HG03378 (cell line): ENCODE measurements around the gene COL6A1.

ENCODE experiments used
- ATAC-seq: cut with Tn5 transposase; IDR thresholded peaks from one replicate; pipeline ENCODE4 v1.9.1; 2021; ENCODE audit warnings: mild to moderate bottlenecking, moderate library complexity; ENCODE audit not compliant: unreplicated experiment

Gene COL6A1

DNA sequence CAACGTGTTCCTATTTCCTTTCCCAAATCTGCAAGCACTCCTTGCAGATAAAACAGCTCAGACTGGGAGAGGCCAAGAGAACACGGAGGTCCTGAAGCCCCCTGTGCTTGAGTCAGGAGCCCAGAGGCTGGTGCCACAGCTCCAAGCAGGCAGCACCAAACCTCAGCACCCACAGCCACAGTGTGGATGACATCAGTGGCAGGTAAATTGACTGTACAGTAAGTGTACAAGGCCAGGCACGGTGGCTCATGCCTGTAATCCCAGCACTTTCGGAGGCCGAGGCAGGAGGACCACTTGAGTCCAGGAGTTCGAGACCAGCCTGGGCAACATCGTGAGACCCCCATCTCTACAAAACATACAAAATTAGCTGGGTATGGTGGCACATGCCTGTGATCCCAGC, 1.9 kb upstream of the COL6A1 start:
- no peak for ATAC-seq

DNA sequence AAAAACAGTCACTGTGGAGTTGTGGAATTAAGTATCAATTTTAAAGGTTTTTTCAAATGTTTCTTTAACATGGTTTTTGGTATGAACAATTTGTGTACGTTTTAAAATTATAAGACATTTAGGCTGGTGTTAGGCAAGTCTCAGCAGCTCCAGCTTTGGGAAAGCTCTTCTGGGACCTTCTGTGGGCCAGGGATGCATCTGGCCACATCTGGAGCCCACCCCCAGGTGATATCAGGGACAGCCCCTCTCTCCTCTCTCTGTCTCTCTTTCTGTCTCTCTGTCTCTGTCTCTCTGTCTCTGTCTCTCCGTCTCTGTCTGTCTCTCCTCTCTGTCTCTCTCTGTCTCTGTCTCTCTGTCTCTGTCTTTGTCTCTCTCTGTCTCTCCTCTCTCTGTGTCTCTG, 1.3 kb upstream of the COL6A1 start:
- ATAC-seq, result no peak

DNA sequence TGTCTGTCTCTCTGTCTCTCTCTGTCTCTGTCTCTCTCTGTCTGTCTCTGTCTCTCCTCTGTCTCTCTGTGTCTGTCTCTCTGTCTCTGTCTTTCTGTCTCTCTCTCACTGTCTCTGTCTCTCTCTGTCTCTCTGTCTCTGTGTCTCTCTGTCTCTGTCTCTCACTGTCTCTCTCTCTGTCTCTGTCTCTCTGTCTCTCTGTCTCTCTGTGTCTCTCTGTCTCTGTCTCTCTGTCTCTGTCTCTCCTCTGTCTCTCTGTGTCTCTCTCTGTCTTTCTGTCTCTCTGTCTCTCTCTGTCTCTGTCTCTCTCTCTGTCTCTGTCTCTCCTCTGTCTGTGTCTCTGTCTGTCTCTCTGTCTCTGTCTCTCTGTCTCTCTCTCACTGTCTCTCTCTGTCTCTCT, 873 bp upstream of the COL6A1 start:
- no peak for ATAC-seq

DNA sequence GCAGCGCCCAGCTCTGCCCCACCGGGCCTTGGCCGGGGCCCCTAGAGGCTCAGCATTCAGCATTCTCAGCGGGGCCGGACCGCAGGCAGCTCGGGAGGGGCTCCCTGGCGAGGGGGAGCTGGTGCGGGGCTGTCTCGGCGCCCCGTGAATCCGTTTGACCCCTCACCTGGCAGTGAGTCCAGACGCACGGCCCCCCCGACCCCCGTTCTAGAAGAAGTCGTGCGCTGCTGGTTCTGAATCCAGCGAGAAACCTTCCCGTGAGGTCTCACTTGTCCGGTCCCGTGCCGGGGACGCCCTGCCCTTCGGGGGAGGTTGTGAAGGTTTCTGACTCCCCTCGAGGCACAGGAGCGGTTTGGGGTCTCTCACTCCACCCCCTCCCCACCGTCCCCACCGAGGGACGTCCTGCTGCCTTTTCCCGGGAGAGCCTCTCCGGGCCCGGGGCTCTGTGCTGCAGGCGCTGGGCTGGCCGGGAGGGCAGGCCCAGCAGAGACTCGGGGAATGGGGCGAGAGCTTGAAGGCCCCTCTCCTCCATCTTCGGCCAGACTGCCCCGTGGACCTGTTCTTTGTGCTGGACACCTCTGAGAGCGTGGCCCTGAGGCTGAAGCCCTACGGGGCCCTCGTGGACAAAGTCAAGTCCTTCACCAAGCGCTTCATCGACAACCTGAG, 655 bp downstream of the COL6A1 start:
- no peak for ATAC-seq

DNA sequence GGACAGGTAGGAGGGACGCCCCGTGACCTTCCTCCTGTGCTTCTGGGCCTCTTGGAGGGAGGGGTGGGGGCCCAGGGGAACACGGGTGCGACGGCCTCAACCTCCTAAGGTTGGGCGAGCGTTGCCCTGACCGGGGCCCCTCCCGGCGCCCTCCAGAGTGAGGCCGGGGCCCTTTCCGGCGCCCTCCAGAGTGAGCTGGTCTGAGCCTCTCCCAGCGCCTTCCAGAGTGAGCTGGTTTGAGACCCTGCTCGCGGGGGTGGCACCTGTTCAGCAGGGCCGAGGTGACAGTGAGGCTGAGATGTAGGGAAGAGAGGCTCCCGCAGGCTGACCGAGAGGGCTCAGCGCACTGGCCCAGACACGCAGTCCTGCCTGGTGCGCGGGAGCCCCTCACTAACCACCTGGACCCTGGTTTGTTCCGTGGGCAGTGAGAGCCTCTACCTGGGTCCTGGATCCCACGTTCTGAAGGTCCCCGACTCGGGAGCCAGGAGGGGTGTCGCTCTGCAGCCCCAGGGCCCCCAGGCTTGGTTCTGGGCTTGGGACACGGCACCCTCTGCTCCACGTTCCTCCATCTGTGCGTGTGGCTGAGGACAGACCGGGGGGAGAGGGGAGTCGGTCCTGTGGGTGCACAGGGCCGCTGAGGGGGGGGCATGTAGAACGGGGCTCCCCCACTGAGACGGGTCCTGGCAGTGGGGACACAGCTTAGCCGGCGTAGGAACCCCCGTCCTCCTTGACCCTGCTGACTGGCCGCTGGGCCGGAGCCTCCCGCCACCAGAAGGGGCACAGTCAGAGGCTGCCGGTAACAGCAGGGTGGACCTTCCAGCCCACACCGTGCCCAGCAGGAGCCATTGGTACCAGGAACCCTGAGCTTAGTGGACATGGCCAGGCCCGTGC, 1.4 kb downstream of the COL6A1 start:
- ATAC-seq, result no peak

DNA sequence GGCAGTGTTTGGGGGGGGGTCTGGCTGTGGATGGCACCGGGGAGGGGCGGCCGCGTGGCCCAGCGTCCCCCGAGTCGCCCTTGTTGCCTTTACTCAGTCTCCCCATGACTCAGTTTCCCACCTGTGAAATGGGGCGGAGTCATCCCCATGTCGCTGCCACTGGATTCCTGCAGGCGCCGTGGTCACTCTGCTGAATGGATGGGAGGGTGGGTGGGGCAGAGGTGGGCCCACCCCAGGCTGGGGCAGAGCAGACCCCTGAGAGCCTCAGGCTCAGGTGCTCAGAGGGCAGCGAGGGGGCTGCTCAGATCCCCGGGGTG, 2.0 kb downstream of the COL6A1 start:
- no peak for ATAC-seq

DNA sequence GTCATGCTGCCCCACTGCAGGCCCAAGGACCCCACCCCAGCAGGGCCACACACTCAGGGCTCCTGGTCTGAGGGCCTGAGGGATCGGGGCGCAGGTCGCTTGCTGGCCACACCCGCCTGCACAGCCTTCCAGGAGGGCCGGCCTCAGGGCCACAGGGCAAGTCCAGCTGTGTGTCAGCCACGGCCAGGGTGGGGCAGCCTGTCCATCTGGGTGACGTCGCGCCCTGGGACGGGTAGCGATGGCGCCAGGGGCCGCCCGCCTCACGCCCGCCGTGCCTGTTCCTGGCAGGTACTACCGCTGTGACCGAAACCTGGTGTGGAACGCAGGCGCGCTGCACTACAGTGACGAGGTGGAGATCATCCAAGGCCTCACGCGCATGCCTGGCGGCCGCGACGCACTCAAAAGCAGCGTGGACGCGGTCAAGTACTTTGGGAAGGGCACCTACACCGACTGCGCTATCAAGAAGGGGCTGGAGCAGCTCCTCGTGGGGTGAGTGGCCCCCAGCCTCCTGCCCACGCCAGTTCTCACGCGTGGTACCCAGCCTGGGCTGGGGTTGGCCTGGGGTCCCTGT, 2.5 kb downstream of the COL6A1 start:
- no peak for ATAC-seq

DNA sequence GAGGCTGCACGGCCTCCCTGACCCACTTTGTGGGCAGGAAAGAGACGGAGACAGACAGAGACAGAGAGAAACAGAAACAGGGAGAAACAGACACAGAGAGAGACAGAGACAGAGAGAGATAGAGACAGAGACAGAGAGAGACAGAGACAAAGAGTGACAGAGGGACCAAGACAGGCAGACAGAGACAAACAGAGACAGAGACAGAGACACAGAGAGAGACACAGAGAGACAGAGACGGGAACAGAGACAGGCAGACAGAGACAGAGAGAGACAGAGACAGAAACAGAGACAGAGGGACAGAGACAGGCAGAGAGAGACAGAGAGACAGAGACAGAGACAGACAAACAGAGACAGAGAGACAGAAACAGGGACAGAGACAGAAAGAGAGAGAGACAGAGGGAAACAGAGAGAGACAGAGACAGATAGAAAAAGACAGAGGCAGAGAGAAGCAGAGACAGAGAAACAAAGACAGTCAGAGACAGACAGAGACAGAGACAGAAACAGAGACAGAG, 3.1 kb downstream of the COL6A1 start:
- ATAC-seq, result no peak

DNA sequence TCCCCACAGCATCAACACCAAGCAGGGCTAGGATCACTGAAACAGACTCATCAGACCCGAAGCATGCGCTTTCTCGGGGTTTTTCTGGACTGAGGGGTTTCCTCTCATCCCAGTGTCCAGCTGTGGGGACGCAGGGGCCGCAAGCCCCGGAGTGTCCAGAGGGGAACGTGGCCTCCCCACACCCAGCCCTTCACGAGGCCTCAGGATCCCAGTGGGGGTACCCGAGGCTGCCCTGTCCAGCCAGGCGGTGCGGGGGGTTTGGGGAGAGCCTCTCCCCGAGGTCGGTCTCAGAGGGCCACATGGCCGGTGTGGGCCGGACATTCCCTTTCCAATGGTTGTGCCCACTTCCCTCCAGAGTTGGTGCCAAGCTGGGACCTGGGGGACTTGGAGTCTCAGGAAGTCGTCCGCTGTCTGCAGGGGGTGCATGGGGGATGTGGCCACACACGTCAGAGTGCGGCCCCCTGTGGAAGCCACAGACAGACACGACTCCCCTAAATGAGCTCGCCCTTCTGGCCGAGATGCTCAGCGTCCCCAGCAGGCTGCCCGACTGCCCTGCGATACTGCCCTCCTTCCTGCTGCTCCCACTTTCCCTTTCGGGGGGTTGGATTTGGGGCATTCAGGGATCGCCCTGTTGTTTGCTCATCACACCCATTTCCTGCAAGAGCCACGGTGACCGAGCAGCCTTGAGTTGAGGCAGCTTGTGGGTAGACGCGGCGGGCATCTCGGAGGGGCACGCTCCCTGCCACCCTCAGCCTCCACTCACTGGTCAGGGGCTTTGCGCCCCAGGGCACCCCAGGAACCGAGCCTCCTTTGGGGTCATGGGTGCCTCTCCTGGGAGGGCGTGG, 4.1 kb downstream of the COL6A1 start:
- no peak for ATAC-seq

DNA sequence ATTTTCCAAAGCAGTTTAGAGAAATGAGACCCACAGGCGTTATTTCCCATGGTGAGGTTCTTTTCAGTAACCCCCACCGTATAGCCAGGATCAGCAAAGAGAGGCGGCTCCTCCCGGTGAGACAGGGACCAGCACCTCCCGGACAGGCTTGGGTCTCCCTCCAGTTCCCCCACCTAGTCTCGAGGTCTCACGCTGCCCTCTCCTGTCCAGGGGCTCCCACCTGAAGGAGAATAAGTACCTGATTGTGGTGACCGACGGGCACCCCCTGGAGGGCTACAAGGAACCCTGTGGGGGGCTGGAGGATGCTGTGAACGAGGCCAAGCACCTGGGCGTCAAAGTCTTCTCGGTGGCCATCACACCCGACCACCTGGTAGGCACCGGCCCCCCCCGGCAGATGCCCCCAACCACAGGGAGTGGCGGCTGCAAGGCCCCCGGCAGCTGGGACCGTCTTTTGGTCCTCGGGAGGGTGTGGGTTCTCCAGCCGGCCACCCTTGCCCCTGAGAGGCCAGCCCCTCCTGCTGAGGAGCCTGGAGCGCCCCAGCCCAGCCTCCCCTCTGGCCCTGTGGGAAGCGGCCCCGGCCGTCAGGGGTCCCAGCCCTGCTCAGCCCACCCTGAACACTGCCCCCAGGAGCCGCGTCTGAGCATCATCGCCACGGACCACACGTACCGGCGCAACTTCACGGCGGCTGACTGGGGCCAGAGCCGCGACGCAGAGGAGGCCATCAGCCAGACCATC, 4.9 kb downstream of the COL6A1 start:
- no peak for ATAC-seq

DNA sequence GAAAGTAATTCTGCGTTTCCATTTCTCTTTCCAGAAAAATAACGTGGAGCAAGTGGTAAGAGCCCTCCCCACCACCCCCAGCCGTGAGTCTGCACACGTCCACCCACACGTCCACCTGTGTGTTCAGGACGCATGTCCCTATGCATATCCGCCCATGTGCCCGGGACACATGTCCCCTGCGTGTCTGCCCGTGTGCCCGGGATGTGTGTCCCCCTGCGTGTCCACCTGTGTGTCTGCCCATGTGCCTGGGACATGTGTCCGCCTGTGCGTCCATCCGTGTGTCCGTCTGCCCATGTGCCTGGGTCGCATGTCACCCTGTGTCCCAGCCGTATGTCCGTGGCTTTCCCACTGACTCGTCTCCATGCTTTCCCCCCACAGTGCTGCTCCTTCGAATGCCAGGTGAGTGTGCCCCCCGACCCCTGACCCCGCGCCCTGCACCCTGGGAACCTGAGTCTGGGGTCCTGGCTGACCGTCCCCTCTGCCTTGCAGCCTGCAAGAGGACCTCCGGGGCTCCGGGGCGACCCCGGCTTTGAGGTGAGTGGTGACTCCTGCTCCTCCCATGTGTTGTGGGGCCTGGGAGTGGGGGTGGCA, 5.6 kb downstream of the COL6A1 start:
- ATAC-seq, result no peak

DNA sequence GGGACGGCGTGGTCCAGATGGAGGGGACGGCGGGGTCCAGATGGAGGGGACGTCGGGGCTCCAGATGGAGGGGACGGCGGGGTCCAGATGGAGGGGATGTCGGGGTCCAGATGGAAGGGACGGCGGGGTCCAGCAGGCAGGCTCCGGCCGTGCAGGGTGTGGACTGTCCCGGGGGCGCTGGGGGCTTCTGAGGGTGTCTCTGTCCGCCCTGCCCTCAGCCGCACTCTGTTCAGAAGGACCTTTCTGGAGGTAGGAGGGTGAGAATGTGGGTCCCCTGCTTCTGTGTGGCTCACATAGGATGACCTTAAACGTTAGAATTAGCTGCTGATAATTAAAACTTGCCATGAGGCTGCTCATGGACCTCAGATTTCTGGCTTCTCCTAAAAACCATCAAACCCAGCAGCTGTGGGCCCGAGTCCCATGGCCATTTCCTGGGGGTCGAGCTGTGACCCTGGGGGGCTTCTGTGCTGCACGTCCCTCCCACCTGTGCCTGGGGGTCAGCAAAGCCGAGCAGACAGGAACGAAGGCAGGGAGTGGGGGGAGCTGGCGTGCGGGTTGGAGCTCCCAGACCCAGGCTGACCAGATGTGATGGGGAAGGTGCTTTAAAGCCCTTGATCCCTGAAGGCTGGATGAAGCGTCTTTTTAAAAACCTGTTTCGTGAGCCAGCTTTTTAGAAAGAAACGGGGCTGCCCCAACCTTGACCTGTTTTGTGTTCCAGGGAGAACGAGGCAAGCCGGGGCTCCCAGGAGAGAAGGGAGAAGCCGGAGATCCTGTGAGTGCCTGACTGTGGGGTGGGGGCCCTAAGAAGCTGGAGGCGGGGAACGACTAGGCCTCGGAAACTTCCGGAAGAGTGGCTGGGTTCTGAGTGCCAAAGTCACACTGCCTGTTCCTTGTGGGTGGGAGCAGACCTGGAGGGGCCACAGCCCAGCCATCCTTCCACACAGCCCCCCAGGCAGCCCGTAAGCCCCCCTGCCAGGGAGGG, 7.1 kb downstream of the COL6A1 start:
- no peak for ATAC-seq

DNA sequence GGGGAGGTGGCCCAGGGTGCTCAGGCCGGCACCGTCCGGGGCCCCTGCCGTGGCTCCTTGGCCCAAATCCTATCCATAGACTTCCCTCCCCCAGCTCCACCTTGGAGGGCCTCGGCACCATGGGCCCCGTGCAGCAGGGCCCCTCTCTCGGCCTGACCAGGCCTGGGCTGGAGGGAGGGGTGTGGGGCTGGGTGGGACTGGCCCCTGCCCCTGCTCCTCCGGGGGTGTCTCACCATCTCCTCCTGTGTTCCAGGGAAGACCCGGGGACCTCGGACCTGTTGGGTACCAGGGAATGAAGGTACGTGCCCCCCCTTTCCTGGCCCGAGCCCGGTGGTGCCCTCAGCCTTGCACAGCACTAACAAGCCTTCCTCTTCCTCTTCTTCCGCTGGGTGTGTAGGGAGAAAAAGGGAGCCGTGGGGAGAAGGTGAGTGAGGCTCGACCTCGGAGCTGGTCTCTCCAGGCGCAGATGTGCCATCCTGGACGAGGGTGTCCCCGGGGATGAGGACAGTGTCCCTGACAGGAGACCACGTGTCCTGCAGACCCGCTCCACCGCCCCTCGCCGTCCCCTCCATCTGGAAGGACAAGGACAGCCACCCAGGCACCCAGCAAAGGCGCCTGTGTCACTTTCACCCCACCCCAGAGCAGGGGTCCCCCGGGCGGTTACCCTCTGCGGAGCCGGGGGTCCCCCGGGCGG, 7.9 kb downstream of the COL6A1 start:
- no peak for ATAC-seq

DNA sequence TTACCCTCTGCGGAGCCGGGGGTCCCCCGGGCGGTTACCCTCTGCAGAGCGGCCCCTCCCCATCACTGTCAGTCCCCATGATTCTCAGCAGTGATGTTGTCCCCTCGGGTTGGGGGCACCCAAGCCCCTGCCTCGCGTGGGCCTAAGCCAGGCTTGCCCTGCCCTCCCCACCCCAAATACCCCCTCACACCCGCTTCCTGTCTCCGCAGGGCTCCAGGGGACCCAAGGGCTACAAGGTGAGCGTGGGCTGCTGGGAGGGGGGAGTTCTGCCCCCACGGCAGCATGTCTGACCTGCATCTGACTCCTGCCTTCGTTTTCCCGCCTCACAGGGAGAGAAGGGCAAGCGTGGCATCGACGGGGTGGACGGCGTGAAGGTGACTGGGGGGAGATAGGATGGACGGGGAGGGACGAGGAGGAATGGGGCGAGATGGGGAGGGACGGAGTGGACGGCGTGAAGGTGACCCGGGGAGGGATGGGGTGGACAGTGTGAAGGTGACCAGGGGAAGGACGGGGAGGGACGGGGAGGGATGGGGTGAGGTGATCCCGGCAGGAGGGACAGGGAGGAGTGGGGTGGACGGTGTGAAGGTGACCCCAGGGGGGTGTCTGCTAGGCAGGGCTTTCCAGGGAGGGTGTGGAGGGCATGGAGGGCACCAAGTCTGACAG, 8.6 kb downstream of the COL6A1 start:
- no peak for ATAC-seq

DNA sequence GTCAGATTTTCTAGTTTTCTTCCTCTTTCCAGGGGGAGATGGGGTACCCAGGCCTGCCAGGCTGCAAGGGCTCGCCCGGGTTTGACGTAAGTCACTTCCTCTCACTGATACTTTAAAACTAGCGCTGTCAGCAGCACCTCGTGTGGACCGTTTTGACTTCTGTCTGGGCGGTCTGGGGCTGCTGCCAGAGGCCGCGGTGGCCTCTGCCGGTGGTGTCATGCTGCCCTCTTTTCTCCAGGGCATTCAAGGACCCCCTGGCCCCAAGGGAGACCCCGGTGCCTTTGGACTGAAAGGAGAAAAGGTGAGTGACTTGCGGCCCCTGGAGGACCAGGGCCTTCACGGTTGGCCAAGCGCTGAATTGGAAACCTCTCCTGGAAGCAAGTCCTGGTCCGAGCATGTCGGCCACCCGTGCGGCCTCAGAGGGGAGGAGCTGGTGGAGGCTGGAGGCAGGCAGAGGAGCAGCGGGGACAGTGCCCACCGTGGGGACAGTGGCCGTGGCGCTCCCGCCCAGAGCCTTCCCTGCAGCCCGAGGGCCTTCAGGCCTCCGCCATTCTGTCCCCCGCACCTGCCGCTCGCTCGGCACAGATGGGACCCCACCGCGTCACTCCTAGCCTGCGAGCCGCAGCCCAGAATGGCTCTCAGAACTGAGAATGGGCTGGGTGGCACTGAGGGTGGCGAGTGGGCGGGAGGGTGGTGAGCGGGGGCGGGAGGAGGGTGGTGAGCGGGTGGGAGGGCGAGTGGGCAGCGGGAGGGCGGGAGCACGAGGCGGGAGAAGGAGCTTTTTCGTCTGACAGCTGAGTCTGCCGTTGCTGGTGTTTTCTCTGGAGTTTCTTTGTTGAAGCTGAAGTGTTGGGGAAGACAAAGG, 9.4 kb downstream of the COL6A1 start:
- no peak for ATAC-seq

DNA sequence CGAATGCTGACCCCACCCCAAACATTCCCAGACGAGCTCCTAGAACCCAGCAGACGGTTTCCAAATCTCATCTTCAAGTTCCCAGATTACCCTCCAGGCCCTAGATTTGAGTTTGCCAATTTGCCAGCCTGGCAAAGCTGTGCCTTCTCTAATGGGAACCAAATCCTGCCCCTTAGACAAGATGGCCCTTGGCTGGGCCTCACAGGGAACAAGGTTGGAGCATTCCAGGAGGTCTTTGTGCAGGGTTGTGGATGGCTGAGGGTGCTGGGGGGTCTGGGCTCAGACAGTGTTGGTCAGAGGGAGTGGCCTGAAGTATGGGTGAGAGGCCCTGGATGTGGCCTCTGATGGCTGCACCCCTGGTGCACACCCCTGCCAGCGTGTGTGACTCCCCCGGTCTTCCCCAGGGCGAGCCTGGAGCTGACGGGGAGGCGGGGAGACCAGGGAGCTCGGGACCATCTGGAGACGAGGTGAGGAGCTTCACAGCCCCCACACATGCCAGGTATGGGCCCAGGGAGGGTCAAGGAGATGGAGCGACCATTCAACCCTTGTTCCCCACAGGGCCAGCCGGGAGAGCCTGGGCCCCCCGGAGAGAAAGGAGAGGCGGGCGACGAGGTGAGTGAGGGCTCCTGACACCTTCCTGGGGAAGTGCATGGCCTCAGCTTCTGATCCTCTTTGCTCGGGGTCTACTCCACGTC, 10.2 kb downstream of the COL6A1 start:
- ATAC-seq, result no peak
